ENCODE data around the gene NCOA3. TPM values are rescaled to one million over a fixed set of nuclear protein-coding genes. Genes with fewer than 3 reads are reported as not detected.

NCOA3 gene
- total RNA-seq, 1 experiment from 2014 or later, result 25.9 TPM

GRCh38 chr20:47475419-47476044 is 26.2 kb upstream of the NCOA3 start:
- H3K9me2 ChIP-seq (ENCODE audit: insufficient read depth), result no peaks in the 10 kb centered on the region
- no peak overlapping the region for H3K27ac ChIP-seq (ENCODE audit: low read depth, low read length)
- H3K4me2 ChIP-seq (ENCODE audit: low read length), result no peak overlapping the region
- H2AFZ ChIP-seq (ENCODE audit: low read depth, low read length, poor library complexity, severe bottlenecking), result no peak overlapping the region
- no peak overlapping the region for H3K4me3 ChIP-seq (replicated peaks in 1 of 2; ENCODE audit: low read depth in 1 of 2, low read length in 2 of 2)
- no peak for TF ChIP-seq CTCF (IDR thresholded peaks at IDR 0.05 in 2 of 3, conservative IDR thresholded peaks at IDR 0.05 in 1 of 3; ENCODE audit: borderline replicate concordance in 1 of 3, insufficient read depth in 1 of 3, low read depth in 2 of 3, low read length in 2 of 3)
- TF ChIP-seq RAD21 (IDR thresholded peaks at IDR 0.05; ENCODE audit: low read depth), result no peak
- no peak for TF ChIP-seq YY1 (IDR thresholded peaks at IDR 0.05; ENCODE audit: extremely low read depth, insufficient replicate concordance, low read depth, low read length)
- TF ChIP-seq ELF1 (IDR thresholded peaks at IDR 0.05; ENCODE audit: borderline replicate concordance, low read depth), result no peak
- TF ChIP-seq ZBTB33 (IDR thresholded peaks at IDR 0.05; ENCODE audit: extremely low read depth, insufficient replicate concordance, low read length), result no peak
- TF ChIP-seq MAX (IDR thresholded peaks at IDR 0.05), result no peak
- TF ChIP-seq SRF (IDR thresholded peaks at IDR 0.05; ENCODE audit: low read depth), result no peak
- no peak for TF ChIP-seq FOSL1 (IDR thresholded peaks at IDR 0.05; ENCODE audit: low read depth)
- no peak for TF ChIP-seq ZFX (IDR thresholded peaks at IDR 0.05)
- no peak for TF ChIP-seq SP1 (IDR thresholded peaks at IDR 0.05; ENCODE audit: low read depth)
- no peak for TF ChIP-seq CEBPB (IDR thresholded peaks at IDR 0.05; ENCODE audit: low read depth)
- TF ChIP-seq EZH2phosphoT487 (IDR thresholded peaks at IDR 0.05; ENCODE audit: borderline replicate concordance), result no peak
- no peak for TF ChIP-seq ATF3 (IDR thresholded peaks at IDR 0.05)
- TF ChIP-seq CBX3 (IDR thresholded peaks at IDR 0.05; ENCODE audit: low read depth), result no peak
- TF ChIP-seq ZNF274 (IDR thresholded peaks at IDR 0.05; ENCODE audit: low read depth, low read length), result no peak
- no peak for TF ChIP-seq SIN3A (IDR thresholded peaks at IDR 0.05; ENCODE audit: low read depth)
- no peak for TF ChIP-seq REST (IDR thresholded peaks at IDR 0.05; ENCODE audit: low read depth)
- no peak for TF ChIP-seq JUND (IDR thresholded peaks at IDR 0.05)
- intact Hi-C loops (cut with micrococcal nuclease), result loop anchor here (1.0 kb wide), 1 partner anchor 26 kb away; the partner anchor contains the start of gene NCOA3
- no peaks in the 10 kb centered on the region for H3K79me2 ChIP-seq (ENCODE audit: insufficient read depth, low read length)
- RAD21 ChIA-PET (ENCODE audit: low non-redundant PET in 1 of 2, low total read pairs in 2 of 2, uncharacterized antibody in 2 of 2, unreplicated experiment in 2 of 2), result no interaction called here
- H3K9ac ChIP-seq (ENCODE audit: low read length), result no peak overlapping the region
- no peak for DNase-seq (ENCODE audit: low read depth, low spot score)
- no peaks in the 10 kb centered on the region for H3K9me3 ChIP-seq (ENCODE audit: control insufficient read depth in 1 of 2, insufficient read depth in 1 of 2, low read depth in 1 of 2, low read length in 2 of 2)
- H3K4me1 ChIP-seq (ENCODE audit: control insufficient read depth in 1 of 2, insufficient read depth in 2 of 2, low read length in 2 of 2), result no peaks in the 10 kb centered on the region
- no peaks in the 10 kb centered on the region for H3K27me3 ChIP-seq (ENCODE audit: insufficient read depth, low read length)
- POLR2A ChIA-PET, result no interaction called here
- no peaks in the 10 kb centered on the region for H4K20me1 ChIP-seq (ENCODE audit: insufficient read depth)
- CTCF ChIA-PET, result no interaction called here
- no peak for ATAC-seq
- no TSS peak for BruUV-seq (replicated peaks)
- H3K36me3 ChIP-seq (ENCODE audit: control insufficient read depth in 1 of 2, insufficient read depth in 2 of 2, low read length in 2 of 2), result no peaks in the 10 kb centered on the region

Data from HCT116 (cell line).